ENCODE measurements around the gene SIGLEC8. TPM values are rescaled to one million over a fixed set of nuclear protein-coding genes. Genes with fewer than 3 reads are reported as not detected.
"Not testable (repeated sequence)": the region's sequence is repeated elsewhere in the genome, so short reads cannot be mapped to it uniquely, and the experiment has no call there.

SIGLEC8 gene
- total RNA-seq, result not detected

GRCh38 chr19:51458051-51458645, at the start of gene SIGLEC8:
TSS of gene SIGLEC8 (minus strand) at chr19:51458454. CDS start at chr19:51458387, 67 bp downstream.
- Mint-ChIP-seq H3K4me1 (ENCODE audit: low read depth) (peaks cover 20% of the 10 kb centered on the region), H3K36me3 (ENCODE audit: insufficient read depth in 2 of 2) (no peaks in the 10 kb centered on the region)

GRCh38 chr19:51507640-51508058, 49.4 kb upstream of the SIGLEC8 start:
- DNase-seq, result no peak
- H3K36me3 Mint-ChIP-seq (ENCODE audit: insufficient read depth in 2 of 2), result peaks cover 0 to 3% of the 10 kb centered on the region in 2 donors
- no peak for ATAC-seq (replicated peaks in 1 of 2)
- H3K27ac Mint-ChIP-seq, result no peak overlapping the region
- peaks cover 32% of the 10 kb centered on the region for H3K27me3 Mint-ChIP-seq (ENCODE audit: low read depth)
- peaks cover 18% of the 10 kb centered on the region for H3K4me1 Mint-ChIP-seq (ENCODE audit: low read depth)
- H3K4me3 Mint-ChIP-seq, result no peak overlapping the region
- peaks cover 4 to 7% of the 10 kb centered on the region in 2 donors for H3K9me3 Mint-ChIP-seq

More at GRCh38 chr19:51458051-51458645, at the start of gene SIGLEC8:
- no peaks in the 10 kb centered on the region for H3K9me3 Mint-ChIP-seq
- H3K4me3 Mint-ChIP-seq, result no peak within 1 kb of the TSS
- no peak for DNase-seq
- ATAC-seq (replicated peaks in 1 of 2), result no peak
- H3K27ac Mint-ChIP-seq, result no peak within 1 kb of the TSS
- H3K27me3 Mint-ChIP-seq (ENCODE audit: low read depth), result peaks cover 12% of the 10 kb centered on the region

- no peak overlapping the region for H3K4me3 Mint-ChIP-seq
- H3K27me3 Mint-ChIP-seq (ENCODE audit: low read depth), result peaks cover 27% of the 10 kb centered on the region
- H3K27ac Mint-ChIP-seq, result no peak overlapping the region
- no peak for ATAC-seq (replicated peaks in 1 of 2)
- no peak for DNase-seq
- peaks cover 4 to 7% of the 10 kb centered on the region in 2 donors for H3K9me3 Mint-ChIP-seq
- peaks cover 18% of the 10 kb centered on the region for H3K4me1 Mint-ChIP-seq (ENCODE audit: low read depth)
- H3K36me3 Mint-ChIP-seq (ENCODE audit: insufficient read depth in 2 of 2), result peaks cover 0 to 3% of the 10 kb centered on the region in 2 donors
Observed at GRCh38 chr19:51507192-51507591, 48.9 kb upstream of the SIGLEC8 start.

- peaks cover 17% of the 10 kb centered on the region for H3K27me3 Mint-ChIP-seq (ENCODE audit: low read depth)
- H3K4me3 Mint-ChIP-seq, result no peak overlapping the region
- peaks cover 21% of the 10 kb centered on the region for H3K4me1 Mint-ChIP-seq (ENCODE audit: low read depth)
- H3K36me3 Mint-ChIP-seq (ENCODE audit: insufficient read depth in 2 of 2), result peaks cover 0 to 3% of the 10 kb centered on the region in 2 donors
- no peak for DNase-seq
- H3K9me3 Mint-ChIP-seq, result peaks cover 4 to 7% of the 10 kb centered on the region in 2 donors
- no peak overlapping the region for H3K27ac Mint-ChIP-seq
- ATAC-seq (replicated peaks in 1 of 2), result no peak
Observed at GRCh38 chr19:51505904-51506303, 47.6 kb upstream of the SIGLEC8 start.

- Mint-ChIP-seq H3K4me3 (no peak overlapping the region), H3K4me1 (ENCODE audit: low read depth) (peaks cover 18% of the 10 kb centered on the region), H3K27ac (no peak overlapping the region), H3K36me3 (ENCODE audit: insufficient read depth in 2 of 2) (peaks cover 0 to 3% of the 10 kb centered on the region in 2 donors), H3K9me3 (peaks cover 4 to 7% of the 10 kb centered on the region in 2 donors), H3K27me3 (ENCODE audit: low read depth) (peaks cover 18% of the 10 kb centered on the region)
- no peak for ATAC-seq (replicated peaks in 1 of 2)
- no peak for DNase-seq
Observed at GRCh38 chr19:51503896-51504295, 45.6 kb upstream of the SIGLEC8 start.

GRCh38 chr19:51503286-51503817, 45.1 kb upstream of the SIGLEC8 start:
- no peak overlapping the region for H3K27ac Mint-ChIP-seq

GRCh38 chr19:51501594-51502263, 43.5 kb upstream of the SIGLEC8 start, which contains the start of gene SIGLEC12:
TSS of gene SIGLEC12 (minus strand) at chr19:51501800. CDS start at chr19:51501733, 67 bp downstream.
- Mint-ChIP-seq H3K4me3 (peak within 1 kb of the TSS; percentile 71 to 84), H3K4me1 (ENCODE audit: low read depth) (peaks cover 18% of the 10 kb centered on the region), H3K36me3 (ENCODE audit: insufficient read depth in 2 of 2) (peaks cover 0 to 3% of the 10 kb centered on the region in 2 donors), H3K9me3 (peaks cover 4 to 7% of the 10 kb centered on the region in 2 donors), H3K27ac (peak within 1 kb of the TSS; percentile 80), H3K27me3 (ENCODE audit: low read depth) (peaks cover 23% of the 10 kb centered on the region)
- ATAC-seq (replicated peaks in 1 of 2), result peak; percentile 51 to 86
- DNase-seq, result peak; percentile 29 to 42

More at GRCh38 chr19:51503286-51503817, 45.1 kb upstream of the SIGLEC8 start:
- Mint-ChIP-seq H3K4me1 (ENCODE audit: low read depth) (peaks cover 18% of the 10 kb centered on the region), H3K36me3 (ENCODE audit: insufficient read depth in 2 of 2) (peaks cover 0 to 3% of the 10 kb centered on the region in 2 donors), H3K27me3 (ENCODE audit: low read depth) (peaks cover 22% of the 10 kb centered on the region), H3K4me3 (no peak overlapping the region), H3K9me3 (peaks cover 4 to 7% of the 10 kb centered on the region in 2 donors)
- DNase-seq (no peak), ATAC-seq (replicated peaks in 1 of 2) (no peak)

GRCh38 chr19:51500931-51501330, 42.7 kb upstream of the SIGLEC8 start:
- peak overlapping the region; percentile 71 to 84 for H3K4me3 Mint-ChIP-seq
- peaks cover 21% of the 10 kb centered on the region for H3K27me3 Mint-ChIP-seq (ENCODE audit: low read depth)
- H3K4me1 Mint-ChIP-seq (ENCODE audit: low read depth), result peaks cover 15% of the 10 kb centered on the region
- H3K36me3 Mint-ChIP-seq (ENCODE audit: insufficient read depth in 2 of 2); H3K9me3 Mint-ChIP-seq; DNase-seq: not testable (repeated sequence)
- ATAC-seq (replicated peaks in 1 of 2), result peak in 1 of 2 donors; percentile 38
- peak overlapping the region; percentile 80 for H3K27ac Mint-ChIP-seq

GRCh38 chr19:51497666-51498065, 39.4 kb upstream of the SIGLEC8 start:
- DNase-seq, result no peak
- Mint-ChIP-seq H3K36me3 (ENCODE audit: insufficient read depth in 2 of 2) (no peaks in the 10 kb centered on the region), H3K9me3 (peaks cover 2 to 6% of the 10 kb centered on the region in 2 donors), H3K27me3 (ENCODE audit: low read depth) (peaks cover 32% of the 10 kb centered on the region), H3K27ac (no peak overlapping the region), H3K4me3 (no peak overlapping the region), H3K4me1 (ENCODE audit: low read depth) (peaks cover 25% of the 10 kb centered on the region)
- no peak for ATAC-seq (replicated peaks in 1 of 2)

GRCh38 chr19:51493776-51494175, 35.5 kb upstream of the SIGLEC8 start:
- no peak overlapping the region for H3K4me3 Mint-ChIP-seq
- DNase-seq, result no peak
- H3K27me3 Mint-ChIP-seq (ENCODE audit: low read depth), result peaks cover 35% of the 10 kb centered on the region
- ATAC-seq (replicated peaks in 1 of 2), result no peak
- peaks cover 0 to 2% of the 10 kb centered on the region in 2 donors for H3K36me3 Mint-ChIP-seq (ENCODE audit: insufficient read depth in 2 of 2)
- H3K9me3 Mint-ChIP-seq, result peaks cover 2 to 7% of the 10 kb centered on the region in 2 donors
- peaks cover 20% of the 10 kb centered on the region for H3K4me1 Mint-ChIP-seq (ENCODE audit: low read depth)
- no peak overlapping the region for H3K27ac Mint-ChIP-seq

GRCh38 chr19:51491586-51491985, 33.3 kb upstream of the SIGLEC8 start:
- peaks cover 2 to 10% of the 10 kb centered on the region in 2 donors for H3K9me3 Mint-ChIP-seq
- no peak for ATAC-seq (replicated peaks in 1 of 2)

GRCh38 chr19:51490676-51491075, 32.4 kb upstream of the SIGLEC8 start:
- no peak for ATAC-seq (replicated peaks in 1 of 2)
- peaks cover 34% of the 10 kb centered on the region for H3K4me1 Mint-ChIP-seq (ENCODE audit: low read depth)
- peaks cover 2 to 4% of the 10 kb centered on the region in 2 donors for H3K36me3 Mint-ChIP-seq (ENCODE audit: insufficient read depth in 2 of 2)
- no peak overlapping the region for H3K4me3 Mint-ChIP-seq
- peaks cover 5 to 13% of the 10 kb centered on the region in 2 donors for H3K9me3 Mint-ChIP-seq
- DNase-seq, result no peak
- H3K27ac Mint-ChIP-seq, result no peak overlapping the region
- peaks cover 30% of the 10 kb centered on the region for H3K27me3 Mint-ChIP-seq (ENCODE audit: low read depth)

More at GRCh38 chr19:51491586-51491985, 33.3 kb upstream of the SIGLEC8 start:
- Mint-ChIP-seq H3K4me1 (ENCODE audit: low read depth) (peaks cover 34% of the 10 kb centered on the region), H3K27me3 (ENCODE audit: low read depth) (peaks cover 24% of the 10 kb centered on the region), H3K4me3 (no peak overlapping the region), H3K27ac (no peak overlapping the region), H3K36me3 (ENCODE audit: insufficient read depth in 2 of 2) (peaks cover 0 to 2% of the 10 kb centered on the region in 2 donors)
- DNase-seq, result no peak

- H3K36me3 Mint-ChIP-seq (ENCODE audit: insufficient read depth in 2 of 2), result peaks cover 2 to 4% of the 10 kb centered on the region in 2 donors
- H3K9me3 Mint-ChIP-seq, result peaks cover 5 to 13% of the 10 kb centered on the region in 2 donors
- no peak overlapping the region for H3K27ac Mint-ChIP-seq
- H3K4me3 Mint-ChIP-seq, result peak overlapping the region; percentile 11 to 24
- H3K4me1 Mint-ChIP-seq (ENCODE audit: low read depth), result peaks cover 33% of the 10 kb centered on the region
- H3K27me3 Mint-ChIP-seq (ENCODE audit: low read depth), result peaks cover 42% of the 10 kb centered on the region
- DNase-seq, result peak in 1 of 2 donors; percentile 46
- ATAC-seq (replicated peaks in 1 of 2), result peak; percentile 90 to 91
Observed at GRCh38 chr19:51489113-51489512, 30.9 kb upstream of the SIGLEC8 start.
